ENCODE data around the gene CPLX1.

- TF ChIP-seq CTCF (IDR thresholded peaks at IDR 0.05 in 2 of 3, conservative IDR thresholded peaks at IDR 0.05 in 1 of 3; ENCODE audit: borderline replicate concordance in 1 of 3, insufficient read depth in 1 of 3, low read depth in 2 of 3, low read length in 2 of 3) (no peak), REST (IDR thresholded peaks at IDR 0.05; ENCODE audit: low read depth) (no peak), YY1 (IDR thresholded peaks at IDR 0.05; ENCODE audit: extremely low read depth, insufficient replicate concordance, low read depth, low read length) (no peak), EGR1 (IDR thresholded peaks at IDR 0.05; ENCODE audit: low read depth) (no peak), ZBTB33 (IDR thresholded peaks at IDR 0.05; ENCODE audit: extremely low read depth, insufficient replicate concordance, low read length) (no peak), CEBPB (IDR thresholded peaks at IDR 0.05; ENCODE audit: low read depth) (no peak), POLR2AphosphoS5 (IDR thresholded peaks at IDR 0.05; ENCODE audit: low read depth, low read length) (no peak), POLR2A (IDR thresholded peaks at IDR 0.05; ENCODE audit: borderline replicate concordance, extremely low read depth, insufficient read depth, insufficient read length) (no peak), EZH2 (IDR thresholded peaks at IDR 0.05) (no peak), RAD21 (IDR thresholded peaks at IDR 0.05; ENCODE audit: low read depth) (no peak), CBX3 (IDR thresholded peaks at IDR 0.05; ENCODE audit: low read depth) (no peak), EZH2phosphoT487 (IDR thresholded peaks at IDR 0.05; ENCODE audit: borderline replicate concordance) (no peak), SP1 (IDR thresholded peaks at IDR 0.05; ENCODE audit: low read depth) (no peak)
Measured at GRCh38 chr4:779555-779954, 46.4 kb downstream of the CPLX1 start.
